Measurements from ENCODE around the gene PLXNA4.

PLXNA4 gene

DNA sequence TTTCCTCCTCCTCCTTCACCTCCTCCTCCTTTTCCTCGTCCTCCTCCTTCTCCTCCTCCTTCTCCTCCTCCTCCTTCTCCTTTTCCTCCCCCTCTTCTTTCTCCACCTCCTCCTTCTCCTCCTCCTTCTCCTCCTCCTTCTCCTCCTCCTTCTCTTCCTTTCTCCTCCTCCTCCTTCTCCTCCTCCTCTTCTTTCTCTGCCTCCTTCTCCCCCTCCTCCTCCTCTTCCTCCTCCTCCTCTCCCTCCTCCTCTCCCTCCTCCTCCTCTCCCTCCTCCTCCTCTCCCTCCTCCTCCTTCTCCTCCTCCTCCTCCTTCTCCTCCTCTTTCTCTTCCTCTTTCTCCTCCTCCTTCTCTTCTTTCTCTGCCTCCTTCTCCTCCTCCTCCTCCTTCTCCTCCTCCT lies 13.6 kb downstream of the PLXNA4 start:
- Histone ChIP-seq H3K9ac (no peak overlapping the region), H3K4me2 (no peak overlapping the region), H3K27me3 (peaks cover 37 to 77% (median 66%) of the 10 kb centered on the region in 11 experiments), H3K9me3 (replicated peaks in 1 of 11) (no peaks in the 10 kb centered on the region), H3K4me1 (peaks cover 0 to 2% (median 0%) of the 10 kb centered on the region in 10 experiments; a peak in 1 of 20 replicates), H3K4me3 (no peak overlapping the region), H3K36me3 (no peaks in the 10 kb centered on the region), H3K27ac (no peak overlapping the region), H4K20me1 (peaks cover 0 to 5% (median 0%) of the 10 kb centered on the region in 11 experiments; a peak in 1 of 22 replicates)
- TF ChIP-seq Cebpa-rat (IDR thresholded peaks at IDR 0.05) = no peak

DNA sequence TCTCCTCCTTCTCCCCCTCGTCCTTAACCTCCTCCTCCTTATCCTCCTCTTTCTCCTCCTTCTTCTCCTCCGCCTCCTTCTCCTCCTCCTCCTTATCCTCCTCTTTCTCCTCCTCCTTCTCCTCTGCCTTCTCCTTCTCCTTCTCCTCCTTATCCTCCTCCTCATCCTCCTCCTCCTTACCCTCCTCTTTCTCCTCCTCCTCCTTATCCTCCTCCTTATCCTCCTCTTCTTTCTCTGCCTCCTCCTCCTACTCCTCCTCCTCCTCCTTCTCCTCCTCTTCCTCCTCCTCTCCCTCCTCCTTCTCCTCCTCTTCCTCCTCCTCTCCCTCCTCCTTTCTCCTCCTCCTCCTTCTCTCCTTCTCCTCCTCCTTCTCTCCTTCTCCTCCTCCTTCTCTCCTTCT lies 14.5 kb downstream of the PLXNA4 start:
- H3K9ac ChIP-seq = no peak overlapping the region
- H3K9me3 ChIP-seq (replicated peaks in 1 of 11) = no peaks in the 10 kb centered on the region
- no peak overlapping the region for H3K4me2 ChIP-seq
- no peaks in the 10 kb centered on the region for H3K36me3 ChIP-seq
- TF ChIP-seq Cebpa-rat (IDR thresholded peaks at IDR 0.05) = no peak
- H3K27ac ChIP-seq = no peak overlapping the region
- peaks cover 0 to 4% (median 0%) of the 10 kb centered on the region in 10 experiments; a peak in 2 of 20 replicates for H3K4me1 ChIP-seq
- no peak overlapping the region for H3K4me3 ChIP-seq
- peaks cover 37 to 77% (median 66%) of the 10 kb centered on the region in 11 experiments for H3K27me3 ChIP-seq
- peaks cover 0 to 5% (median 0%) of the 10 kb centered on the region in 11 experiments; a peak in 1 of 22 replicates for H4K20me1 ChIP-seq

DNA sequence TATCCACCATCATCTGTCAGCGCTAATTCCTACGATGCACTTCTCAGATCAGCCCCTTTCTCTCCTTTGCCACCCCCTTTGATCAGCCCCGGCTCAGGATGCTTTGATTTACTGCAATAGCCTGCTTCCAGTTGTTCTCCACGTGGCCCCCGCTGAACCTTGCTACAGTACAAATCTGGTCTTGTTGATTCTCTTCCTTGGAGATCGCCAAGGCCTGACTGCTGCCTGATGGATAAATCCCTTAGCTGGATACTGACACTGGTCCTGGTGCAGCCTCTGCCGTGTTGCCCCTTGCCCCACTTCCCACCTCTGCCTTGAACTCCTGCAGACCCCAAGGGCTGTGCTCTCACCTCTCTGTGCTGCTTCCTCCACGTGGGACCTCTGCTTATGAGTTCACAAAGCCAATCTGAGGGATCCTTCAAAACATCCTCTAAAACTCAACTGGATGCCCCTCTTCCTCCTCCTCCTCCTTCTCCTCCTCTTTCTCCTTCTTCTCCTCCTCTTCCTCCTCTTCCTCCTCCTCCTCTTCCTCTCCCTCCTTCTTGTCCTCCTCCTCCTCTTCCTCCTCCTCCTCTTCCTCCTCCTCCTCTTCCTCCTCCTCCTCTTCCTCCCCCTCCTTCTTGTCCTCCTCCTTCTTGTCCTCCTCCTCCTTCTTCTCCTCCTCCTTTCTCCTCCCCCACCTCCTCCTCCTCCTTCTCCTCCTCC lies 15.3 kb downstream of the PLXNA4 start:
- Histone ChIP-seq H3K4me2 (no peak overlapping the region), H4K20me1 (peaks cover 0 to 5% (median 0%) of the 10 kb centered on the region in 11 experiments; a peak in 1 of 22 replicates), H3K9ac (no peak overlapping the region), H3K4me3 (no peak overlapping the region), H3K27me3 (peaks cover 37 to 69% (median 60%) of the 10 kb centered on the region in 11 experiments), H3K27ac (no peak overlapping the region), H3K4me1 (peaks cover 0 to 4% (median 0%) of the 10 kb centered on the region in 10 experiments; a peak in 2 of 20 replicates), H3K36me3 (no peaks in the 10 kb centered on the region), H3K9me3 (replicated peaks in 1 of 11) (no peaks in the 10 kb centered on the region)
- TF ChIP-seq Cebpa-rat (IDR thresholded peaks at IDR 0.05) = no peak

DNA sequence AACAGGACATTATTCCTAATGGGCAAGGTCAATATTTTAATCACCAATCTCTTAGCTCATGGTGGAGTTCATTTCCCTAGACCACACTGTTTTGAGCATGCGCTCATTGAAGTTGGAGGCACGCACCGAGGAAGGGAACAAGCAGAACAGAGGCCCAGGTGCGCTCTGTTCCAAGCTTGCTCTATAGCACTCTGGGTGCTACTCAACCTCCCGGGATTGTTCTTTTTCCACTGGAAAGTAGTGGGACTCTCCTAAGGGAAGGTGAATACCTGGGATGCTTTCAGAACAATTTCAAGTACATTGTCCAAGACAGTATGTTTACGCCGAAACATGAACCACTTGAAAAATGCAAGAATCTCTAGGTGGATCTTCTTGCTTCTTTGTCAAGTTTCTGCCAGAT lies 16.2 kb downstream of the PLXNA4 start:
- Histone ChIP-seq H3K27ac (no peak overlapping the region), H3K27me3 (peaks cover 30 to 60% (median 51%) of the 10 kb centered on the region in 11 experiments), H3K9ac (no peak overlapping the region), H3K4me1 (peaks cover 0 to 4% (median 0%) of the 10 kb centered on the region in 10 experiments; a peak in 2 of 20 replicates), H3K4me2 (no peak overlapping the region), H3K4me3 (no peak overlapping the region), H4K20me1 (peaks cover 0 to 5% (median 0%) of the 10 kb centered on the region in 11 experiments; a peak in 1 of 22 replicates), H3K9me3 (replicated peaks in 1 of 11) (no peaks in the 10 kb centered on the region), H3K36me3 (no peaks in the 10 kb centered on the region)
- TF ChIP-seq Cebpa-rat (IDR thresholded peaks at IDR 0.05) = no peak

DNA sequence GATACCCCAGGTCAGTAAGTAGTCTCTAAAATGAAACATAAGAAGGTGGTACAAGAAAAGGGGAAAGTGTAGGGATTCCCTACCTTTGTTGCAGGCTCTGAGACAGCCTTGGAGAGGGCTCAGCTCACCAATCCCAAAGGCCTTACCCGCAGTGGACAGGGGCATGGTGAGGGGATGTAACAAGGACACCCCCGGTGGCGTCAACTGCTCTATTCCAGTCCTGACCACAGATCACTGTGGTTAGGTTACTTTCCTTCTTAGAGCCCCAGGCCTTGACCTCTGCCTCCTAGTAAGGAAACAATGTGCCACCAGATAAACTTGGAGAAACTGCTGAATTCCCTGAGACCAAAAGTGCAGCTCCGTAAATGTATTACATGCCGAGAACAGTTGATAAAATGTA lies 17.5 kb downstream of the PLXNA4 start:
- TF ChIP-seq Cebpa-rat (IDR thresholded peaks at IDR 0.05) = no peak
- no peaks in the 10 kb centered on the region for H3K36me3 ChIP-seq
- no peak overlapping the region for H3K4me2 ChIP-seq
- peaks cover 0 to 4% (median 0%) of the 10 kb centered on the region in 10 experiments; a peak in 2 of 20 replicates for H3K4me1 ChIP-seq
- H3K9me3 ChIP-seq (replicated peaks in 1 of 11) = peaks cover 0 to 8% (median 2%) of the 10 kb centered on the region in 11 experiments; a peak in 7 of 22 replicates
- H3K27me3 ChIP-seq = peaks cover 18 to 47% (median 38%) of the 10 kb centered on the region in 11 experiments
- H3K4me3 ChIP-seq = no peak overlapping the region
- no peaks in the 10 kb centered on the region; a peak in 1 of 22 replicates for H4K20me1 ChIP-seq
- no peak overlapping the region for H3K27ac ChIP-seq
- H3K9ac ChIP-seq = no peak overlapping the region

DNA sequence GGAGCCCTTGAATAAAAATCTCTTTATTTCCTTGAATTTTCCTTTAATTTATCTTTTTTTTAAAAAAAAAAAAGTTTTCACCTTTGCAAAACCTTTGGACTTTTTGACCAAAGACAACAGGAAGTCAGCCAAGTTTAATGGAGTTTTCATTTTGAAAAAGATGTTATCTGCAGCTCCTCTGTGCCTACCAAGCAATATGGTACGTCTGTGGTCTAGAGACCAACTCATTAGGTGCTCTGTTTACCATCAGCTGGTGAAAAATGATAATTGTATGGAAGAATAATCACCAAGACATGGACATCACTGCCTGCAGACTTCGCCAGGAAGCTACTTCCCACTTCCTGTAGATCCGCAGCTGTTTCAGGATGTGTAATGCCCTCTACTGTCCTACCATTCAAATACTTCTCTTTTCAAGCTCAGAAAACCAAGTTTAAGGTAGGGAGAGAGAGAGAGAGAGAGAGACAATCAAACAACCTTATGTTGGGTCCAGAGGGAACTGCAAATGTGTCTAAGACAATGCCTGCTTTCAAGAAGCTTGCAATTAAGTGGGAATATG lies 18.7 kb downstream of the PLXNA4 start:
- H3K4me1 ChIP-seq = peaks cover 0 to 4% (median 0%) of the 10 kb centered on the region in 10 experiments; a peak in 2 of 20 replicates
- no peak overlapping the region for H3K4me3 ChIP-seq
- no peak overlapping the region for H3K27ac ChIP-seq
- no peaks in the 10 kb centered on the region; a peak in 1 of 22 replicates for H4K20me1 ChIP-seq
- no peak for TF ChIP-seq Cebpa-rat (IDR thresholded peaks at IDR 0.05)
- peaks cover 0 to 18% (median 9%) of the 10 kb centered on the region in 11 experiments; a peak in 7 of 22 replicates for H3K9me3 ChIP-seq (replicated peaks in 1 of 11)
- H3K9ac ChIP-seq = no peak overlapping the region
- peaks cover 18 to 37% (median 30%) of the 10 kb centered on the region in 11 experiments for H3K27me3 ChIP-seq
- no peaks in the 10 kb centered on the region for H3K36me3 ChIP-seq
- peak overlapping the region in 6 of 11 experiments; percentile 2 to 40 (median 28); a peak in 3 of 22 replicates for H3K4me2 ChIP-seq

DNA sequence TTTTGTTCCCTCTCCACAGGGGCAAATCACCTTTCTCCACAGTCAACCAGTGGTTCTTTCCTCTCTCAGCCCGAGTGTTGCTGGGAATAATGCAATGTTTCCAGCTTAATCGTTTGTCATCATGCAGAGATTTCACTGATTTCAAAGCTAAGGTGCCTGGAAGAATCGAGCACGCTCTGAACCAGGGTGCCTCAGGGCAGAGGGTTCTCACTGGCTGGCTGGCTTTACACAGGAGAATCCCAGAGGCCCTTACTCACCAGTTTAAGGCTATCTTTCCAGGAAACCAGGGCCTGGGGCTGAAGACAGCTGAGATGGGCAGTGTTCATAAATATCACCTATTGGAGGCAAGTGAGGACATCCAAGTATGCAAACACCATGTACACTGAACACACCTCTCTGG lies 21.8 kb downstream of the PLXNA4 start:
- H3K4me1 ChIP-seq = peaks cover 0 to 4% (median 0%) of the 10 kb centered on the region in 10 experiments; a peak in 2 of 20 replicates
- no peaks in the 10 kb centered on the region for H4K20me1 ChIP-seq
- H3K27ac ChIP-seq = no peak overlapping the region
- H3K27me3 ChIP-seq = peaks cover 0 to 6% (median 0%) of the 10 kb centered on the region in 11 experiments; a peak in 6 of 22 replicates
- no peak overlapping the region for H3K9ac ChIP-seq
- H3K4me3 ChIP-seq = no peak overlapping the region
- H3K4me2 ChIP-seq = no peak overlapping the region
- peaks cover 14 to 39% (median 23%) of the 10 kb centered on the region in 11 experiments for H3K9me3 ChIP-seq (replicated peaks in 1 of 11)
- 0 out of 22 replicates have a peak, but pooled peaks cover 0 to 3% (median 0%) of the 10 kb centered on the region in 11 experiments for H3K36me3 ChIP-seq
- no peak for TF ChIP-seq Cebpa-rat (IDR thresholded peaks at IDR 0.05)

DNA sequence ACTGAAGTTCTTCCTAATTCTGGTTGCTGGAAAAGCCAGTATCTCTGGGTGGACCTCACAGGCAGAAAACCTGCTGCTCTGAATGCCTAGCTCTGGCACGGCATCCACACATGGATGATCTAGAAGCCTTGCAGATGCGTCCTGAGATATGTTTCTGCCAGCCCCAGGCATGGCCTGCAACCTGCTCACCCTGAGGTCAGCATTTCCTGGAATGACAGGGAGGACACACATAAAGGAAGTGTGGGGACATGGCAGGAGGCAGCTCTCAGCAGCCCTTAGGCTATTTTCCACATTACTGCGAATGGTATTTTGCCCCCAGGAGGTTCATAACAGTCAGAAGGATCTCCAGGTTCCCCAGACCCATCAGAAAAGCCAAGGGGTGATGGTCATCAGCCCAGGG lies 23.2 kb downstream of the PLXNA4 start:
- peaks cover 14 to 39% (median 23%) of the 10 kb centered on the region in 11 experiments for H3K9me3 ChIP-seq (replicated peaks in 1 of 11)
- TF ChIP-seq Cebpa-rat (IDR thresholded peaks at IDR 0.05) = no peak
- H3K4me3 ChIP-seq = no peak overlapping the region
- H3K4me2 ChIP-seq = no peak overlapping the region
- H4K20me1 ChIP-seq = no peaks in the 10 kb centered on the region
- H3K27me3 ChIP-seq = no peaks in the 10 kb centered on the region
- H3K4me1 ChIP-seq = peaks cover 0 to 4% (median 0%) of the 10 kb centered on the region in 10 experiments; a peak in 2 of 20 replicates
- H3K36me3 ChIP-seq = 0 out of 22 replicates have a peak, but pooled peaks cover 0 to 3% (median 0%) of the 10 kb centered on the region in 11 experiments
- no peak overlapping the region for H3K9ac ChIP-seq
- H3K27ac ChIP-seq = no peak overlapping the region

DNA sequence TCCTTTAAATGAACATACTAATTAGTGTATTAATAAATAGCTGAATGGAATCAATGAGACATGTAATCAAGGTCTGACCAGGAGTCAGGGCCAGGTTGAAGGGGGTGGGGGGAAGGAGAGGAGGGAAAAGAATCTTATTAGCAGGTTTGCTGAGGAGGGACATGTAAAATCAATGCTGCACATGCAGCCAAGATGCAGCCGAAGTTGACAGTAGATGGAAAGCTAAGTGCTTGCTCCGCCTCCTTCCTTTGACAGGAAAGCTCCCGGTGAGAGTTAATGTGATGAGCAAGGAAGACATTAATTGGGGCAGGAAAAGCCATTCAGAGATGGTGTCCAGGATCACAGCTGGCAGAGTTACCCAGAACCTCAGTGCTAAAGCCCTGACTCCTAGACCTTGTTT lies 24.4 kb downstream of the PLXNA4 start:
- H3K27ac ChIP-seq = no peak overlapping the region
- H3K4me1 ChIP-seq = no peaks in the 10 kb centered on the region
- peaks cover 14 to 39% (median 23%) of the 10 kb centered on the region in 11 experiments for H3K9me3 ChIP-seq (replicated peaks in 1 of 11)
- 0 out of 22 replicates have a peak, but pooled peaks cover 0 to 3% (median 0%) of the 10 kb centered on the region in 11 experiments for H3K36me3 ChIP-seq
- H3K9ac ChIP-seq = no peak overlapping the region
- H3K27me3 ChIP-seq = no peaks in the 10 kb centered on the region
- no peak overlapping the region for H3K4me2 ChIP-seq
- no peak overlapping the region for H3K4me3 ChIP-seq
- no peaks in the 10 kb centered on the region for H4K20me1 ChIP-seq
- no peak for TF ChIP-seq Cebpa-rat (IDR thresholded peaks at IDR 0.05)
